ENCODE results near the gene ZBTB34. TPM values are rescaled to one million over a fixed set of nuclear protein-coding genes. Genes with fewer than 3 reads are reported as not detected.

Gene ZBTB34
- total RNA-seq, 4 donors from 2014 or later, result 10.8 to 15.9 (median 13.0) TPM

DNA sequence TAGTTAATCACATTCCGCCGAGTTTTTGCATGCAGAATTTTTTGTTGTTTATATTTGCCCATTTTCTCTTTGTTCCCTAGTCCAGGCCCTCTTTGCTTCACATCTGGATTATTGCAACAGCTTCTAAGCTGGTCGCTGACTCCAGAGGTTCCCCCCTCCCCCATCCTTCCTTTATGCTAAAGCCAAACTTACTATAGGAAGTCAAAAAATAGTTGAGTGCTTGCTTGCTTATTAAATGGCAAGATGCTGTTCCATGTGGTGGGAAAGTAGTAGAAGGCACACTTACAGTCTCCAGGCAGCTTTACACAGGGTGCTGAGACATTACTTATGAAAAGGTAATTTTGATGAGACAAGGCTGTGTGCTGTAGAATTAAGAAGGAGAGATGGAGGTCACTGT, 1.3 kb downstream of the ZBTB34 start:
- no peak for DNase-seq (ENCODE audit: low spot score in 2 of 2)
- Histone ChIP-seq H3K27me3 (no peaks in the 10 kb centered on the region), H3K4me1 (peaks cover 39% of the 10 kb centered on the region), H3K36me3 (peaks cover 11% of the 10 kb centered on the region), H3K9me3 (no peaks in the 10 kb centered on the region), H3K4me3 (peak overlapping the region; percentile 97), H3K27ac (peak overlapping the region; percentile 91)
- WGBS, result 8% methylated on average over 3 of the region's 3 CpGs
- TF ChIP-seq POLR2A (IDR thresholded peaks at IDR 0.05) (no peak), EP300 (IDR thresholded peaks at IDR 0.05) (no peak), POLR2AphosphoS5 (IDR thresholded peaks at IDR 0.05) (no peak), CTCF (IDR thresholded peaks at IDR 0.05) (no peak)

- Histone ChIP-seq H3K36me3 (peaks cover 11% of the 10 kb centered on the region), H3K9me3 (no peaks in the 10 kb centered on the region), H3K4me1 (peaks cover 39% of the 10 kb centered on the region), H3K27ac (peak overlapping the region; percentile 91), H3K4me3 (peak overlapping the region; percentile 97), H3K27me3 (no peaks in the 10 kb centered on the region)
- 41% methylated on average over 11 of the region's 11 CpGs for WGBS
- DNase-seq (ENCODE audit: low spot score in 2 of 2), result no peak
- TF ChIP-seq EP300 (IDR thresholded peaks at IDR 0.05) (no peak), POLR2AphosphoS5 (IDR thresholded peaks at IDR 0.05) (no peak), POLR2A (IDR thresholded peaks at IDR 0.05) (no peak), CTCF (IDR thresholded peaks at IDR 0.05) (no peak)
These were observed 1.8 kb downstream of the ZBTB34 start for GRCh38 chr9:126862104-126862761.

GRCh38 chr9:126864771-126865170, 4.3 kb downstream of the ZBTB34 start:
- Histone ChIP-seq H3K9me3 (no peaks in the 10 kb centered on the region), H3K4me3 (no peak overlapping the region), H3K36me3 (peaks cover 19% of the 10 kb centered on the region), H3K4me1 (peaks cover 45% of the 10 kb centered on the region), H3K27me3 (no peaks in the 10 kb centered on the region), H3K27ac (no peak overlapping the region)
- no peak for TF ChIP-seq CTCF (IDR thresholded peaks at IDR 0.05)
- TF ChIP-seq EP300 (IDR thresholded peaks at IDR 0.05), result no peak
- no peak for DNase-seq (ENCODE audit: low spot score in 2 of 2)
- WGBS, result 80% methylated on average over 2 of the region's 2 CpGs

DNA sequence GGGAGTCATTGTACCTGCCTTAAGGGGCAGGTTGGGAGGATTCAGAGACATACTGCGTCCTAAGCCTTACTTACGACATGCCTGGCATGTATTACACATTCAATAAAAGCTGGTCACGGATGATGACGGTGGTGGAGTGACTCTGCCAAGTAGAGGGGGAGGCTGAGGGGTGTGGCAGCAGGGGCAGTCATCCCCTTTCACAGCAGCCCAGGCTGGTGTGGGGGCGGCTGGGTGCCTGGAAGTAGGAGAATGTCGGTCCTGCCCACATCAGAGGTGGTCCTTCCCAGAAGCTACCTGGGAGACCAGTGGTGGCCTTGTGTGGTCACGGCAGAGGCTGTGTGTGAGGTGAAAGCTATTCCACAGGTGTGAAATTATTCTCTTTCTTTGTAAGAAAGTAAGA, 8.9 kb downstream of the ZBTB34 start:
- H3K9me3 ChIP-seq, result no peaks in the 10 kb centered on the region
- 67% methylated on average over 7 of the region's 7 CpGs for WGBS
- no peak for DNase-seq (ENCODE audit: low spot score in 2 of 2)
- no peak for TF ChIP-seq POLR2A (IDR thresholded peaks at IDR 0.05)
- TF ChIP-seq CTCF (IDR thresholded peaks at IDR 0.05), result no peak
- no peak for TF ChIP-seq POLR2AphosphoS5 (IDR thresholded peaks at IDR 0.05)
- TF ChIP-seq EP300 (IDR thresholded peaks at IDR 0.05), result no peak
- peaks cover 19% of the 10 kb centered on the region for H3K36me3 ChIP-seq
- H3K27me3 ChIP-seq, result no peaks in the 10 kb centered on the region
- H3K4me1 ChIP-seq, result peaks cover 17% of the 10 kb centered on the region
- H3K4me3 ChIP-seq, result no peak overlapping the region
- no peak overlapping the region for H3K27ac ChIP-seq

- no peak overlapping the region for H3K4me3 ChIP-seq
- no peak overlapping the region for H3K27ac ChIP-seq
- 82% methylated on average over 4 of the region's 4 CpGs for WGBS
- no peak for DNase-seq (ENCODE audit: low spot score in 2 of 2)
- TF ChIP-seq CTCF (IDR thresholded peaks at IDR 0.05) (no peak), POLR2AphosphoS5 (IDR thresholded peaks at IDR 0.05) (no peak), EP300 (IDR thresholded peaks at IDR 0.05) (no peak), POLR2A (IDR thresholded peaks at IDR 0.05) (no peak)
- no peaks in the 10 kb centered on the region for H3K9me3 ChIP-seq
- peaks cover 7% of the 10 kb centered on the region for H3K36me3 ChIP-seq
- no peaks in the 10 kb centered on the region for H3K27me3 ChIP-seq
- peaks cover 15% of the 10 kb centered on the region for H3K4me1 ChIP-seq
These were observed 12.1 kb downstream of the ZBTB34 start for GRCh38 chr9:126872516-126872915.
